Endothelial cell of umbilical vein (primary cell): ENCODE measurements around the gene EVI2A. TPM values are rescaled to one million over a fixed set of nuclear protein-coding genes. Genes with fewer than 3 reads are reported as not detected.

Experiments
- BruUV-seq: library from RNA; stranded (reverse); fragments of 400-500 nt; replicated peaks from 2 replicates; lab custom pipeline; 2021; lab: Mats Ljungman, UMichigan
- CTCF ChIA-PET: fragments of 300-600, 350-600 bp; sonication (Branson Sonifier 250); formaldehyde crosslinking; loops from one replicate; lab custom pipeline; 2021; ENCODE audit warnings: antibody characterized with exemption, inconsistent platforms; lab: Charles Lee
- POLR2A ChIA-PET: fragments of 300-600, 350-600 bp; sonication (Branson Sonifier 250); formaldehyde crosslinking; loops from one replicate; lab custom pipeline; 2021; ENCODE audit warnings: antibody characterized with exemption, inconsistent platforms; lab: Charles Lee
- DNase-seq: peaks from one replicate; pipeline ENCODE4 v3.0.0-alpha.2; 2011; ENCODE audit warnings: low read depth, low spot score
- FAIRE-seq: peaks from 2 replicates; lab custom pipeline; 2011; peaks lifted over from hg19 to GRCh38; lab: Jason Lieb, UNC
- H2AFZ ChIP-seq: 2 replicates; pipeline ENCODE4 v1.6.0; 2012; ENCODE audit warnings: low read depth, low read length, control low read depth, inconsistent platforms
- H3K27ac ChIP-seq: 2 replicates; pipeline ENCODE4 v1.5.1; 2011; ENCODE audit warnings: low read depth, mild to moderate bottlenecking, control low read depth, low read length, moderate library complexity; ENCODE audit not compliant: insufficient read depth
- H3K27me3 ChIP-seq, 2 experiments: 2 replicates each; pipeline versions ENCODE4 v1.6.0 to v1.6.1; 2011; ENCODE audit warnings: low read length in 2 of 2, mixed read lengths in 1 of 2; ENCODE audit not compliant: control insufficient read depth in 2 of 2, insufficient read depth in 2 of 2
- H3K36me3 ChIP-seq, 2 experiments: 2 replicates in 1 of 2; 3 replicates in 1 of 2; pipeline ENCODE4 v1.5.1; 2011; ENCODE audit warnings: low read length in 2 of 2, mild to moderate bottlenecking in 1 of 2, moderate library complexity in 1 of 2; ENCODE audit not compliant: control insufficient read depth in 2 of 2, insufficient read depth in 2 of 2; ENCODE audit errors: extremely low read depth in 1 of 2
- H3K4me1 ChIP-seq: 3 replicates; pipeline ENCODE4 v1.5.1; 2011; ENCODE audit warnings: mild to moderate bottlenecking, low read length; ENCODE audit not compliant: control insufficient read depth, insufficient read depth; ENCODE audit errors: extremely low read depth
- H3K4me2 ChIP-seq: 2 replicates; pipeline ENCODE4 v1.6.1; 2011; ENCODE audit warnings: low read length, control low read depth, mixed read lengths; ENCODE audit not compliant: insufficient read depth
- H3K4me3 ChIP-seq, 3 experiments: fragments of 200-600 bp in 1 of 3; sonication (generic), shearing (Covaris generic) in 1 of 3; replicated peaks in 1 of 3; 2 replicates each; pipeline ENCODE4 v1.5.1; 2011 to 2016; ENCODE audit warnings: control low read depth in 3 of 3, low read length in 3 of 3, mild to moderate bottlenecking in 2 of 3, inconsistent platforms in 1 of 3, low read depth in 1 of 3, moderate library complexity in 1 of 3; ENCODE audit not compliant: insufficient read depth in 1 of 3
- H3K79me2 ChIP-seq: 2 replicates; pipeline ENCODE4 v1.6.0; 2012; ENCODE audit warnings: low read length, inconsistent platforms; ENCODE audit not compliant: control insufficient read depth, insufficient read depth
- H3K9ac ChIP-seq: replicated peaks from 2 replicates; pipeline ENCODE3; 2011; ENCODE audit warnings: low read length, control low read depth; ENCODE audit not compliant: insufficient read depth; ENCODE audit errors: extremely low read depth
- H3K9me1 ChIP-seq: replicated peaks from 3 replicates; pipeline ENCODE4 v1.6.0; 2011; ENCODE audit warnings: mild to moderate bottlenecking, low read length; ENCODE audit not compliant: control insufficient read depth, insufficient read depth; ENCODE audit errors: extremely low read depth
- H3K9me3 ChIP-seq: replicated peaks from 2 replicates; pipeline ENCODE4 v1.5.1; 2012; ENCODE audit warnings: low read length, inconsistent platforms; ENCODE audit not compliant: control insufficient read depth, insufficient read depth
- H4K20me1 ChIP-seq: replicated peaks from 2 replicates; pipeline ENCODE3; 2011; ENCODE audit warnings: mild to moderate bottlenecking, low read length; ENCODE audit not compliant: control insufficient read depth, insufficient read depth; ENCODE audit errors: extremely low read depth
- CTCF ChIP-seq, 2 donors: IDR thresholded peaks; 1 replicate in 1 of 2; 2 replicates in 1 of 2; pipeline ENCODE4 v1.5.1; 2011; ENCODE audit warnings: low read length in 2 of 2, mild to moderate bottlenecking in 2 of 2, moderate library complexity in 2 of 2, control low read depth in 1 of 2, inconsistent platforms in 1 of 2, low read depth in 1 of 2; ENCODE audit not compliant: insufficient read depth in 1 of 2; ENCODE audit errors: extremely low read depth in 1 of 2
- EZH2 ChIP-seq: IDR thresholded peaks from 2 replicates; pipeline ENCODE4 v1.6.1; 2012; ENCODE audit warnings: borderline replicate concordance, low read depth, mild to moderate bottlenecking, moderate library complexity, low read length, inconsistent platforms; ENCODE audit not compliant: severe bottlenecking
- FOS ChIP-seq: IDR thresholded peaks from 2 replicates; pipeline ENCODE4 v1.6.1; 2011; ENCODE audit warnings: mild to moderate bottlenecking, low read length, moderate library complexity, borderline replicate concordance; ENCODE audit not compliant: insufficient read depth
- GATA2 ChIP-seq: IDR thresholded peaks from 2 replicates; pipeline ENCODE4 v1.7.0; 2011; ENCODE audit warnings: low read depth, mild to moderate bottlenecking, moderate library complexity, mixed read lengths, low read length; ENCODE audit not compliant: insufficient read length, insufficient read depth
- JUN ChIP-seq: IDR thresholded peaks from 2 replicates; pipeline ENCODE4 v1.6.1; 2011; ENCODE audit warnings: borderline replicate concordance, low read depth; ENCODE audit not compliant: insufficient read length, insufficient read depth
- MAX ChIP-seq: IDR thresholded peaks from 2 replicates; pipeline ENCODE4 v1.6.1; 2011; ENCODE audit not compliant: insufficient read depth, insufficient read length
- MYC ChIP-seq: IDR thresholded peaks from one replicate; pipeline ENCODE4 v1.6.1; 2011; ENCODE audit warnings: mild to moderate bottlenecking, low read depth, low read length
- POLR2A ChIP-seq: IDR thresholded peaks from 2 replicates; pipeline ENCODE4 v1.6.1; 2012; ENCODE audit warnings: low read depth, mild to moderate bottlenecking, control low read depth, low read length
- POLR2AphosphoS5 ChIP-seq: IDR thresholded peaks from 2 replicates; pipeline ENCODE4 v1.6.1; 2012; ENCODE audit warnings: low read depth, mild to moderate bottlenecking, control low read depth, low read length, moderate library complexity; ENCODE audit not compliant: insufficient read depth
- dilution Hi-C: fragments of 300-500 bp; cut with MboI; formaldehyde crosslinking; loops from one replicate; pipeline ENCODE4 v1.15.0; 2019; ENCODE audit warnings: low sequenced_read_pairs; ENCODE audit not compliant: extremely low pct_ligation_motif_present
- intact Hi-C: fragments of 100-400 bp; cut with micrococcal nuclease; formaldehyde crosslinking; loops from one replicate; pipeline ENCODE4 v1.10.0; 2022
- polyA plus RNA-seq, 4 experiments: library from polyadenylated mRNA; depleted of rRNA in 3 of 4; stranded (reverse) in 3 of 4; unstranded in 1 of 4; fragments of >200 nt; gene quantifications; 2 replicates each; pipeline versions ENCODE4 v1.2.1 to v1.2.3, GENCODE V29; 2011 to 2012; ENCODE audit warnings: missing spikeins in 1 of 4
- total RNA-seq: library from RNA; stranded (reverse); gene quantifications from 2 replicates; pipeline ENCODE4 v1.2.3, GENCODE V29; 2021

EVI2A gene
- total and polyA plus RNA-seq, 2 donors (not counting 3 experiments of a cell fraction or from before 2014, with no cell fraction given), result 0.07 to 0.22 TPM

GRCh38 chr17:31310886-31311285 is 10.5 kb downstream of the EVI2A start:
- TF ChIP-seq EZH2, result no peak
- no peak for TF ChIP-seq POLR2A
- TF ChIP-seq POLR2AphosphoS5, result no peak
- TF ChIP-seq MAX, result no peak
- no peak for TF ChIP-seq GATA2
- no peak for TF ChIP-seq FOS
- TF ChIP-seq CTCF (IDR thresholded peaks at IDR 0.05; ENCODE audit: extremely low read depth in 1 of 2, insufficient read depth in 1 of 2, low read depth in 1 of 2, low read length in 2 of 2), result no peak
- TF ChIP-seq JUN, result no peak
- TF ChIP-seq MYC, result no peak

More at GRCh38 chr17:31310886-31311285, 10.5 kb downstream of the EVI2A start:
- ChIA-PET CTCF (interaction anchor here (0.8 to 1.0 kb wide), 2 partner anchors 21 to 60 kb away, joined by 3 read pairs; no protein-coding TSS in a partner anchor), POLR2A (no interaction called here)
- Histone ChIP-seq H3K4me1 (peaks cover 21% of the 10 kb centered on the region), H3K9me1 (no peaks in the 10 kb centered on the region), H3K4me3 (no peak overlapping the region), H3K9ac (no peak overlapping the region), H4K20me1 (no peaks in the 10 kb centered on the region), H3K4me2 (no peak overlapping the region), H3K36me3 (no peaks in the 10 kb centered on the region), H3K27ac (no peak overlapping the region), H3K79me2 (peaks cover 5% of the 10 kb centered on the region), H3K27me3 (no peaks in the 10 kb centered on the region), H2AFZ (no peak overlapping the region), H3K9me3 (no peaks in the 10 kb centered on the region)
- no peak for FAIRE-seq
- dilution Hi-C loops (no loop called here), intact Hi-C loops (loop anchor here (5.0 kb wide), 1 partner anchor 44 kb away; no protein-coding TSS in a partner anchor)
- DNase-seq, result no peak
- no TSS peak for BruUV-seq
